ENCODE results near the gene IQCH. TPM values are rescaled to one million over a fixed set of nuclear protein-coding genes. Genes with fewer than 3 reads are reported as not detected.
A peak's percentile ranks its signal among the peaks of the same experiment; 100 is the strongest.

IQCH gene
- total and polyA plus RNA-seq, 2 experiments from 2014 or later: 2.1 to 4.1 TPM

GRCh38 chr15:67501836-67502461 is 247.4 kb downstream of the IQCH start:
- H3K4me2 ChIP-seq (ENCODE audit: unreplicated experiment): peak overlapping the region; percentile 9
- no peak for DNase-seq
- H3K4me3 ChIP-seq: no peak overlapping the region
- no peaks in the 10 kb centered on the region for H3K9me3 ChIP-seq (ENCODE audit: low read depth)
- no peak overlapping the region for H3K27ac ChIP-seq
- H3K36me3 ChIP-seq (ENCODE audit: low read depth): no peaks in the 10 kb centered on the region
- H3K9ac ChIP-seq: no peak overlapping the region
- no peak for TF ChIP-seq EZH2 (IDR thresholded peaks at IDR 0.05; ENCODE audit: insufficient read depth, poor library complexity, severe bottlenecking)
- no peak for TF ChIP-seq EZH2phosphoT487 (IDR thresholded peaks at IDR 0.05; ENCODE audit: insufficient read depth, low read depth)
- peaks cover 31% of the 10 kb centered on the region for H3K4me1 ChIP-seq (ENCODE audit: insufficient read depth)
- WGBS, 2 experiments (ENCODE audit: low coverage in 1 of 2, low lambda C conversion rate in 2 of 2, missing lambda C conversion rate in 2 of 2): 37 to 39% methylated on average over 13 of the region's 13 CpGs
- H3K27me3 ChIP-seq (replicated peaks; ENCODE audit: insufficient read depth): no peaks in the 10 kb centered on the region
- no peaks in the 10 kb centered on the region for H4K20me1 ChIP-seq (ENCODE audit: insufficient read depth)
- H3F3A ChIP-seq (ENCODE audit: insufficient read depth): peaks cover 20% of the 10 kb centered on the region
- in situ Hi-C loops (cut with MboI): loop anchor here (10.0 kb wide), 1 partner anchor 333 kb away; no protein-coding TSS in a partner anchor
- H2AFZ ChIP-seq: peak overlapping the region; percentile 81
- H3K9me2 ChIP-seq (ENCODE audit: insufficient read depth): no peaks in the 10 kb centered on the region
- no peaks in the 10 kb centered on the region for H3K79me2 ChIP-seq (ENCODE audit: insufficient read depth)

GRCh38 chr15:67504056-67504455 is 249.5 kb downstream of the IQCH start:
- TF ChIP-seq EZH2 (IDR thresholded peaks at IDR 0.05; ENCODE audit: insufficient read depth, poor library complexity, severe bottlenecking): no peak
- no peak for TF ChIP-seq EZH2phosphoT487 (IDR thresholded peaks at IDR 0.05; ENCODE audit: insufficient read depth, low read depth)
- H3K4me2 ChIP-seq (ENCODE audit: unreplicated experiment): peak overlapping the region; percentile 57
- no peaks in the 10 kb centered on the region for H4K20me1 ChIP-seq (ENCODE audit: insufficient read depth)
- no peaks in the 10 kb centered on the region for H3K27me3 ChIP-seq (replicated peaks; ENCODE audit: insufficient read depth)
- H3K4me3 ChIP-seq: no peak overlapping the region
- H2AFZ ChIP-seq: peak overlapping the region; percentile 25; the same call in 1 of the 2 replicates
- no peaks in the 10 kb centered on the region for H3K9me2 ChIP-seq (ENCODE audit: insufficient read depth)
- H3K27ac ChIP-seq: peak overlapping the region; percentile 66
- no peaks in the 10 kb centered on the region for H3K9me3 ChIP-seq (ENCODE audit: low read depth)
- peaks cover 43% of the 10 kb centered on the region for H3K4me1 ChIP-seq (ENCODE audit: insufficient read depth)
- no peaks in the 10 kb centered on the region for H3K79me2 ChIP-seq (ENCODE audit: insufficient read depth)
- in situ Hi-C loops (cut with MboI): loop anchor here (10.0 kb wide), 1 partner anchor 331 kb away; no protein-coding TSS in a partner anchor
- peaks cover 20% of the 10 kb centered on the region for H3F3A ChIP-seq (ENCODE audit: insufficient read depth)
- peak overlapping the region; percentile 33; the same call in 1 of the 2 replicates for H3K9ac ChIP-seq
- WGBS, 2 experiments (ENCODE audit: low coverage in 1 of 2, low lambda C conversion rate in 2 of 2, missing lambda C conversion rate in 2 of 2): 69 to 72% methylated on average over 6 of the region's 6 CpGs
- DNase-seq: peak; percentile 44
- no peaks in the 10 kb centered on the region for H3K36me3 ChIP-seq (ENCODE audit: low read depth)

GRCh38 chr15:67504796-67505195 is 250.2 kb downstream of the IQCH start:
- Histone ChIP-seq H3K9me3 (ENCODE audit: low read depth) (no peaks in the 10 kb centered on the region), H3K9ac (peak overlapping the region; percentile 33), H3K4me2 (ENCODE audit: unreplicated experiment) (peak overlapping the region; percentile 57), H3F3A (ENCODE audit: insufficient read depth) (peaks cover 20% of the 10 kb centered on the region), H3K79me2 (ENCODE audit: insufficient read depth) (no peaks in the 10 kb centered on the region), H3K4me1 (ENCODE audit: insufficient read depth) (peaks cover 43% of the 10 kb centered on the region), H3K36me3 (ENCODE audit: low read depth) (no peaks in the 10 kb centered on the region), H3K9me2 (ENCODE audit: insufficient read depth) (no peaks in the 10 kb centered on the region), H3K27me3 (replicated peaks; ENCODE audit: insufficient read depth) (no peaks in the 10 kb centered on the region), H4K20me1 (ENCODE audit: insufficient read depth) (no peaks in the 10 kb centered on the region), H3K27ac (peak overlapping the region; percentile 66), H3K4me3 (peak overlapping the region; percentile 33), H2AFZ (peak overlapping the region; percentile 25)
- DNase-seq: peak; percentile 89
- WGBS, 2 experiments (ENCODE audit: low coverage in 1 of 2, low lambda C conversion rate in 2 of 2, missing lambda C conversion rate in 2 of 2): 4 to 7% methylated on average over 5 of the region's 5 CpGs
- in situ Hi-C loops (cut with MboI): loop anchor here (10.0 kb wide), 1 partner anchor 330 kb away; no protein-coding TSS in a partner anchor
- TF ChIP-seq EZH2phosphoT487 (IDR thresholded peaks at IDR 0.05; ENCODE audit: insufficient read depth, low read depth) (peak; percentile 93), EZH2 (IDR thresholded peaks at IDR 0.05; ENCODE audit: insufficient read depth, poor library complexity, severe bottlenecking) (no peak)

- Histone ChIP-seq H3F3A (ENCODE audit: insufficient read depth) (peaks cover 29% of the 10 kb centered on the region), H3K79me2 (ENCODE audit: insufficient read depth) (no peaks in the 10 kb centered on the region), H3K9me2 (ENCODE audit: insufficient read depth) (no peaks in the 10 kb centered on the region), H2AFZ (no peak overlapping the region), H3K4me2 (ENCODE audit: unreplicated experiment) (peak overlapping the region; percentile 57), H4K20me1 (ENCODE audit: insufficient read depth) (no peaks in the 10 kb centered on the region), H3K27me3 (replicated peaks; ENCODE audit: insufficient read depth) (no peaks in the 10 kb centered on the region), H3K4me3 (no peak overlapping the region), H3K9ac (no peak overlapping the region), H3K36me3 (ENCODE audit: low read depth) (no peaks in the 10 kb centered on the region), H3K27ac (0 out of 2 replicates have a peak overlapping the region, but pooled peaks have one; percentile 66), H3K4me1 (ENCODE audit: insufficient read depth) (peaks cover 51% of the 10 kb centered on the region), H3K9me3 (ENCODE audit: low read depth) (no peaks in the 10 kb centered on the region)
- in situ Hi-C loops (cut with MboI): loop anchor here (10.0 kb wide), 1 partner anchor 329 kb away; no protein-coding TSS in a partner anchor
- TF ChIP-seq EZH2 (IDR thresholded peaks at IDR 0.05; ENCODE audit: insufficient read depth, poor library complexity, severe bottlenecking): no peak
- no peak for TF ChIP-seq EZH2phosphoT487 (IDR thresholded peaks at IDR 0.05; ENCODE audit: insufficient read depth, low read depth)
- 70 to 81% methylated on average over 5 of the region's 5 CpGs for WGBS, 2 experiments (ENCODE audit: low coverage in 1 of 2, low lambda C conversion rate in 2 of 2, missing lambda C conversion rate in 2 of 2)
- no peak for DNase-seq
Observed at GRCh38 chr15:67505675-67506572, 251.3 kb downstream of the IQCH start.
